Measurements from ENCODE around the gene PLXNA4. TPM values are rescaled to one million over a fixed set of nuclear protein-coding genes. Genes with fewer than 3 reads are reported as not detected.

PLXNA4 gene
- total and polyA plus RNA-seq, 4 donors = 0.04 to 1.1 (median 0.41) TPM

DNA sequence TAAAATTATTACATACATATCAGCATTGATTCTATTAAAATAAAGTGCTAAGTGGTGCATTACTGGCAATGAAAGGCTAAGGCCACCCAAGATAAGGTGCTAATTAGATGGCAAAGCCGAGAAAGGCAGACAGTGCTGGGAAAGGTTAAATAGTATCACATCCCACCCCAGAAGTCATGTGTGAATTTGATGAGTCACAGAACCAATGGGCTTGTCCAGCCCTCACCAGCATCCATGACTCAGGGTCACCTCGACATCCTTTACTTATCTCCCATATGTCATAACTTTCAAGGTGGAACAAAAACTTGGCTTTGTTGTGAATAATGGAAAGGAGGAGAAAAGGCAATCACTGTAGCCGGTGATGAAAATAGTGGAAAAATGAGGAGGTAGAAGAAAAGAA is 459.1 kb downstream of the PLXNA4 start:
- TF ChIP-seq FOXA1 (IDR thresholded peaks at IDR 0.05) (no peak), EGR1 (IDR thresholded peaks at IDR 0.05; ENCODE audit: low read depth in 2 of 2) (no peak), YY1 (IDR thresholded peaks at IDR 0.05) (no peak), GABPA (IDR thresholded peaks at IDR 0.05 in 1 of 2, conservative IDR thresholded peaks at IDR 0.05 in 1 of 2) (no peak), SP1 (IDR thresholded peaks at IDR 0.05) (no peak), RAD21 (IDR thresholded peaks at IDR 0.05) (no peak), RXRA (IDR thresholded peaks at IDR 0.05) (no peak), TAF1 (conservative IDR thresholded peaks at IDR 0.05) (no peak), JUND (IDR thresholded peaks at IDR 0.05) (no peak), HNF4A (conservative IDR thresholded peaks at IDR 0.05) (no peak)
- TF ChIP-seq, protein P1, sequence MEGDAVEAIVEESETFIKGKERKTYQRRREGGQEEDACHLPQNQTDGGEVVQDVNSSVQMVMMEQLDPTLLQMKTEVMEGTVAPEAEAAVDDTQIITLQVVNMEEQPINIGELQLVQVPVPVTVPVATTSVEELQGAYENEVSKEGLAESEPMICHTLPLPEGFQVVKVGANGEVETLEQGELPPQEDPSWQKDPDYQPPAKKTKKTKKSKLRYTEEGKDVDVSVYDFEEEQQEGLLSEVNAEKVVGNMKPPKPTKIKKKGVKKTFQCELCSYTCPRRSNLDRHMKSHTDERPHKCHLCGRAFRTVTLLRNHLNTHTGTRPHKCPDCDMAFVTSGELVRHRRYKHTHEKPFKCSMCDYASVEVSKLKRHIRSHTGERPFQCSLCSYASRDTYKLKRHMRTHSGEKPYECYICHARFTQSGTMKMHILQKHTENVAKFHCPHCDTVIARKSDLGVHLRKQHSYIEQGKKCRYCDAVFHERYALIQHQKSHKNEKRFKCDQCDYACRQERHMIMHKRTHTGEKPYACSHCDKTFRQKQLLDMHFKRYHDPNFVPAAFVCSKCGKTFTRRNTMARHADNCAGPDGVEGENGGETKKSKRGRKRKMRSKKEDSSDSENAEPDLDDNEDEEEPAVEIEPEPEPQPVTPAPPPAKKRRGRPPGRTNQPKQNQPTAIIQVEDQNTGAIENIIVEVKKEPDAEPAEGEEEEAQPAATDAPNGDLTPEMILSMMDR (IDR thresholded peaks at IDR 0.05; ENCODE audit: low read depth, low read length, missing input control) = no peak
- TF ChIP-seq, protein P2, sequence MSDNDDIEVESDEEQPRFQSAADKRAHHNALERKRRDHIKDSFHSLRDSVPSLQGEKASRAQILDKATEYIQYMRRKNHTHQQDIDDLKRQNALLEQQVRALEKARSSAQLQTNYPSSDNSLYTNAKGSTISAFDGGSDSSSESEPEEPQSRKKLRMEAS (IDR thresholded peaks at IDR 0.05) = no peak
- TF ChIP-seq, protein P3, sequence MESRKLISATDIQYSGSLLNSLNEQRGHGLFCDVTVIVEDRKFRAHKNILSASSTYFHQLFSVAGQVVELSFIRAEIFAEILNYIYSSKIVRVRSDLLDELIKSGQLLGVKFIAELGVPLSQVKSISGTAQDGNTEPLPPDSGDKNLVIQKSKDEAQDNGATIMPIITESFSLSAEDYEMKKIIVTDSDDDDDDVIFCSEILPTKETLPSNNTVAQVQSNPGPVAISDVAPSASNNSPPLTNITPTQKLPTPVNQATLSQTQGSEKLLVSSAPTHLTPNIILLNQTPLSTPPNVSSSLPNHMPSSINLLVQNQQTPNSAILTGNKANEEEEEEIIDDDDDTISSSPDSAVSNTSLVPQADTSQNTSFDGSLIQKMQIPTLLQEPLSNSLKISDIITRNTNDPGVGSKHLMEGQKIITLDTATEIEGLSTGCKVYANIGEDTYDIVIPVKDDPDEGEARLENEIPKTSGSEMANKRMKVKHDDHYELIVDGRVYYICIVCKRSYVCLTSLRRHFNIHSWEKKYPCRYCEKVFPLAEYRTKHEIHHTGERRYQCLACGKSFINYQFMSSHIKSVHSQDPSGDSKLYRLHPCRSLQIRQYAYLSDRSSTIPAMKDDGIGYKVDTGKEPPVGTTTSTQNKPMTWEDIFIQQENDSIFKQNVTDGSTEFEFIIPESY (IDR thresholded peaks at IDR 0.05) = no peak
- TF ChIP-seq, protein P4, sequence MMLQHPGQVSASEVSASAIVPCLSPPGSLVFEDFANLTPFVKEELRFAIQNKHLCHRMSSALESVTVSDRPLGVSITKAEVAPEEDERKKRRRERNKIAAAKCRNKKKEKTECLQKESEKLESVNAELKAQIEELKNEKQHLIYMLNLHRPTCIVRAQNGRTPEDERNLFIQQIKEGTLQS (IDR thresholded peaks at IDR 0.05) = no peak
- TF ChIP-seq, protein P5, sequence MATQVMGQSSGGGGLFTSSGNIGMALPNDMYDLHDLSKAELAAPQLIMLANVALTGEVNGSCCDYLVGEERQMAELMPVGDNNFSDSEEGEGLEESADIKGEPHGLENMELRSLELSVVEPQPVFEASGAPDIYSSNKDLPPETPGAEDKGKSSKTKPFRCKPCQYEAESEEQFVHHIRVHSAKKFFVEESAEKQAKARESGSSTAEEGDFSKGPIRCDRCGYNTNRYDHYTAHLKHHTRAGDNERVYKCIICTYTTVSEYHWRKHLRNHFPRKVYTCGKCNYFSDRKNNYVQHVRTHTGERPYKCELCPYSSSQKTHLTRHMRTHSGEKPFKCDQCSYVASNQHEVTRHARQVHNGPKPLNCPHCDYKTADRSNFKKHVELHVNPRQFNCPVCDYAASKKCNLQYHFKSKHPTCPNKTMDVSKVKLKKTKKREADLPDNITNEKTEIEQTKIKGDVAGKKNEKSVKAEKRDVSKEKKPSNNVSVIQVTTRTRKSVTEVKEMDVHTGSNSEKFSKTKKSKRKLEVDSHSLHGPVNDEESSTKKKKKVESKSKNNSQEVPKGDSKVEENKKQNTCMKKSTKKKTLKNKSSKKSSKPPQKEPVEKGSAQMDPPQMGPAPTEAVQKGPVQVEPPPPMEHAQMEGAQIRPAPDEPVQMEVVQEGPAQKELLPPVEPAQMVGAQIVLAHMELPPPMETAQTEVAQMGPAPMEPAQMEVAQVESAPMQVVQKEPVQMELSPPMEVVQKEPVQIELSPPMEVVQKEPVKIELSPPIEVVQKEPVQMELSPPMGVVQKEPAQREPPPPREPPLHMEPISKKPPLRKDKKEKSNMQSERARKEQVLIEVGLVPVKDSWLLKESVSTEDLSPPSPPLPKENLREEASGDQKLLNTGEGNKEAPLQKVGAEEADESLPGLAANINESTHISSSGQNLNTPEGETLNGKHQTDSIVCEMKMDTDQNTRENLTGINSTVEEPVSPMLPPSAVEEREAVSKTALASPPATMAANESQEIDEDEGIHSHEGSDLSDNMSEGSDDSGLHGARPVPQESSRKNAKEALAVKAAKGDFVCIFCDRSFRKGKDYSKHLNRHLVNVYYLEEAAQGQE (IDR thresholded peaks at IDR 0.05) = no peak
- WGBS = 64% methylated on average over 3 of the region's 3 CpGs

DNA sequence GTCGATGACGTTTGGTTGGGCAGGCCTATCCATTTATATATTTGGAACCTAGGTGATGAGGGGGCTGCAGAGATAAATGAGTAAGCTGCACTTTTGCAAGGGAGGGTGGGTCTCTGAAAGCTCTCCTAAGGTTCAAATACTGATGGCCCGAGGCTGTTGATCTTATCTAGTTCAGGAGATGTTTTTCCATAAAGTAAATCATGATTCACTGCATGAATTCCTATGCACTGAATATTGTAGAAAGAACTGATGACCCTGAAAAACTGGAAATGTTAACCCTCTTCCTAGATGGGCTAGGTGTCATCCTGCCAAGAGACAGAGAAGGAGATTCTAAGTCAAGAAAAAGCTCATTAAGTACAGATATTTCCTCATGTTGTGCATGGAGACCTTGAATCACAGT is 459.9 kb downstream of the PLXNA4 start:
- 51% methylated on average over 3 of the region's 3 CpGs for WGBS
- Histone ChIP-seq H3K9ac (ENCODE audit: low read depth in 1 of 2, low read length in 2 of 2) (no peak overlapping the region), H3K27me3 (ENCODE audit: control insufficient read depth in 4 of 4, insufficient read depth in 4 of 4, low read length in 3 of 4) (no peaks in the 10 kb centered on the region), H3K9me3 (ENCODE audit: control insufficient read depth in 4 of 4, low read length in 3 of 4) (no peaks in the 10 kb centered on the region), H3K36me3 (ENCODE audit: control insufficient read depth in 4 of 4, insufficient read depth in 3 of 4, low read depth in 1 of 4, low read length in 3 of 4) (no peaks in the 10 kb centered on the region), H3K27ac (ENCODE audit: low read depth in 1 of 2, low read length in 2 of 2) (no peak overlapping the region), H3K4me1 (ENCODE audit: control insufficient read depth in 4 of 4, insufficient read depth in 4 of 4, low read length in 3 of 4) (no peaks in the 10 kb centered on the region), H3K4me3 (ENCODE audit: low read depth in 1 of 3, low read length in 3 of 3) (no peak overlapping the region)
- no peak for DNase-seq (ENCODE audit: low spot score)
- TF ChIP-seq RAD21 (IDR thresholded peaks at IDR 0.05) (no peak), RXRA (IDR thresholded peaks at IDR 0.05) (no peak), EGR1 (IDR thresholded peaks at IDR 0.05; ENCODE audit: low read depth in 2 of 2) (no peak), YY1 (IDR thresholded peaks at IDR 0.05) (no peak), HNF4A (conservative IDR thresholded peaks at IDR 0.05) (no peak), JUND (IDR thresholded peaks at IDR 0.05) (no peak)
- TF ChIP-seq, protein P3 (IDR thresholded peaks at IDR 0.05) = no peak
- TF ChIP-seq, protein P2 (IDR thresholded peaks at IDR 0.05) = no peak
- TF ChIP-seq, protein P4 (IDR thresholded peaks at IDR 0.05) = no peak

More for the DNA sequence above, 459.1 kb downstream of the PLXNA4 start:
- H3K4me1 ChIP-seq (ENCODE audit: control insufficient read depth in 4 of 4, insufficient read depth in 4 of 4, low read length in 3 of 4) = no peaks in the 10 kb centered on the region
- no peak overlapping the region for H3K4me3 ChIP-seq (ENCODE audit: low read depth in 1 of 3, low read length in 3 of 3)
- H3K27me3 ChIP-seq (ENCODE audit: control insufficient read depth in 4 of 4, insufficient read depth in 4 of 4, low read length in 3 of 4) = no peaks in the 10 kb centered on the region
- no peak for DNase-seq (ENCODE audit: low spot score)
- no peaks in the 10 kb centered on the region for H3K36me3 ChIP-seq (ENCODE audit: control insufficient read depth in 4 of 4, insufficient read depth in 3 of 4, low read depth in 1 of 4, low read length in 3 of 4)
- no peaks in the 10 kb centered on the region for H3K9me3 ChIP-seq (ENCODE audit: control insufficient read depth in 4 of 4, low read length in 3 of 4)
- H3K27ac ChIP-seq (ENCODE audit: low read depth in 1 of 2, low read length in 2 of 2) = no peak overlapping the region
- H3K9ac ChIP-seq (ENCODE audit: low read depth in 1 of 2, low read length in 2 of 2) = no peak overlapping the region
